Caco-2 (cell line): Measurements from ENCODE around the gene ORC6. TPM values are rescaled to one million over a fixed set of nuclear protein-coding genes. Genes with fewer than 3 reads are reported as not detected.

Experiments
- BruUV-seq: library from RNA; stranded (reverse); fragments of 400-500 nt; replicated peaks from 2 replicates; lab custom pipeline; 2021; lab: Mats Ljungman, UMichigan
- CTCF ChIA-PET: fragments of 300-600 bp; sonication (Branson Sonifier 250); formaldehyde crosslinking; loops from one replicate; lab custom pipeline; 2022; ENCODE audit warnings: antibody characterized with exemption; lab: Charles Lee
- POLR2A ChIA-PET: fragments of 300-600 bp; sonication (Branson Sonifier 250); formaldehyde crosslinking; loops from one replicate; lab custom pipeline; 2022; ENCODE audit warnings: antibody characterized with exemption; lab: Charles Lee
- DNase-seq, 2 experiments: peaks; one replicate each; pipeline versions ENCODE4 v3.0.0 to v3.0.0-alpha.2; 2020 to 2022
- H3K27me3 ChIP-seq: replicated peaks from 2 replicates; pipeline ENCODE4 v1.6.0; 2011; ENCODE audit warnings: low read length; ENCODE audit not compliant: control insufficient read depth, insufficient read depth
- H3K36me3 ChIP-seq: 2 replicates; pipeline ENCODE4 v1.5.1; 2011; ENCODE audit warnings: low read length; ENCODE audit not compliant: control insufficient read depth, insufficient read depth
- H3K4me1 ChIP-seq: fragments of 250-450 bp; sonication (Bioruptor Pico); 2 replicates; pipeline ENCODE4 v1.5.1; 2020; ENCODE audit warnings: mild to moderate bottlenecking
- H3K4me3 ChIP-seq: 2 replicates; pipeline ENCODE4 v1.5.1; 2011; ENCODE audit warnings: low read depth, mild to moderate bottlenecking, control low read depth, low read length
- H3K9me3 ChIP-seq: fragments of 250-450 bp; sonication (Bioruptor Pico); 2 replicates; pipeline ENCODE4 v1.5.1; 2020; ENCODE audit warnings: mild to moderate bottlenecking, moderate library complexity
- H3K27ac Mint-ChIP-seq: one replicate; pipeline ENCODE4 v1.8.0; 2022; ENCODE audit warnings: mixed read lengths; ENCODE audit not compliant: unreplicated experiment
- H3K27me3 Mint-ChIP-seq: one replicate; pipeline ENCODE4 v1.8.0; 2022; ENCODE audit warnings: mixed read lengths; ENCODE audit not compliant: insufficient read depth, unreplicated experiment
- H3K36me3 Mint-ChIP-seq: one replicate; pipeline ENCODE4 v1.8.0; 2022; ENCODE audit warnings: mild to moderate bottlenecking, mixed read lengths; ENCODE audit not compliant: insufficient read depth, unreplicated experiment
- H3K4me1 Mint-ChIP-seq: one replicate; pipeline ENCODE4 v1.8.0; 2022; ENCODE audit warnings: low read depth, mixed read lengths; ENCODE audit not compliant: unreplicated experiment
- H3K4me3 Mint-ChIP-seq: one replicate; pipeline ENCODE4 v1.8.0; 2022; ENCODE audit warnings: mild to moderate bottlenecking, moderate library complexity, mixed read lengths; ENCODE audit not compliant: unreplicated experiment
- H3K9me3 Mint-ChIP-seq: one replicate; pipeline ENCODE4 v1.8.0; 2022; ENCODE audit warnings: mixed read lengths; ENCODE audit not compliant: unreplicated experiment
- CTCF ChIP-seq, 2 experiments: fragments of 200-600 bp in 1 of 2; IDR thresholded peaks; 1 replicate in 1 of 2; 2 replicates in 1 of 2; pipeline versions ENCODE4 v1.5.1 to v1.8.0; 2011 to 2022; ENCODE audit warnings: antibody characterized with exemption in 1 of 2, control low read depth in 1 of 2, inconsistent platforms in 1 of 2, low read depth in 1 of 2, low read length in 1 of 2, mild to moderate bottlenecking in 1 of 2, moderate library complexity in 1 of 2; ENCODE audit not compliant: insufficient read depth in 1 of 2, severe bottlenecking in 1 of 2, unreplicated experiment in 1 of 2
- intact Hi-C: fragments of 100-400 bp; cut with micrococcal nuclease; formaldehyde crosslinking; loops from one replicate; pipeline ENCODE4 v1.10.0; 2022; ENCODE audit not compliant: unreplicated experiment
- total RNA-seq: library from RNA; stranded (reverse); gene quantifications from 2 replicates; pipeline ENCODE4 v1.2.3, GENCODE V29; 2022

The ORC6 gene
- total RNA-seq, 1 experiment from 2014 or later, result 56.3 TPM

- H3K36me3 ChIP-seq, result no peaks in the 10 kb centered on the region
- no peak overlapping the region for H3K4me3 ChIP-seq
- POLR2A ChIA-PET, result no interaction called here
- H3K4me3 Mint-ChIP-seq, result no peak overlapping the region
- CTCF ChIA-PET, result no interaction called here
- DNase-seq, result no peak
- peaks cover 14% of the 10 kb centered on the region for H3K4me1 Mint-ChIP-seq
- no peaks in the 10 kb centered on the region for H3K9me3 ChIP-seq
- BruUV-seq, result no TSS peak
- H3K27ac Mint-ChIP-seq, result no peak overlapping the region
- peaks cover 13% of the 10 kb centered on the region for H3K4me1 ChIP-seq
- intact Hi-C loops, result no loop called here
- H3K36me3 Mint-ChIP-seq, result no peaks in the 10 kb centered on the region
- H3K27me3 ChIP-seq, result no peaks in the 10 kb centered on the region
- no peak for TF ChIP-seq CTCF (IDR thresholded peaks at IDR 0.05; ENCODE audit: insufficient read depth in 1 of 2, low read depth in 1 of 2, low read length in 1 of 2, severe bottlenecking in 1 of 2, unreplicated experiment in 1 of 2)
- no peaks in the 10 kb centered on the region for H3K27me3 Mint-ChIP-seq
- H3K9me3 Mint-ChIP-seq, result no peaks in the 10 kb centered on the region
These were observed 50.5 kb downstream of the ORC6 start for GRCh38 chr16:46739934-46740333.

- Mint-ChIP-seq H3K4me3 (peak overlapping the region; percentile 44), H3K4me1 (peaks cover 26% of the 10 kb centered on the region), H3K27ac (peak overlapping the region; percentile 42), H3K27me3 (no peaks in the 10 kb centered on the region), H3K9me3 (no peaks in the 10 kb centered on the region), H3K36me3 (no peaks in the 10 kb centered on the region)
- no TSS peak for BruUV-seq
- Histone ChIP-seq H3K27me3 (no peaks in the 10 kb centered on the region), H3K4me3 (no peak overlapping the region), H3K4me1 (peaks cover 30% of the 10 kb centered on the region), H3K36me3 (no peaks in the 10 kb centered on the region), H3K9me3 (no peaks in the 10 kb centered on the region)
- CTCF ChIA-PET, result no interaction called here
- intact Hi-C loops, result no loop called here
- TF ChIP-seq CTCF (IDR thresholded peaks at IDR 0.05; ENCODE audit: insufficient read depth in 1 of 2, low read depth in 1 of 2, low read length in 1 of 2, severe bottlenecking in 1 of 2, unreplicated experiment in 1 of 2), result no peak
- POLR2A ChIA-PET, result interaction anchor here (0.7 kb wide), 1 partner anchor 77 kb away, joined by 3 read pairs; no protein-coding TSS in a partner anchor
- DNase-seq, result peak; percentile 52 to 66
These were observed 53.8 kb downstream of the ORC6 start for GRCh38 chr16:46743232-46743719.

DNA sequence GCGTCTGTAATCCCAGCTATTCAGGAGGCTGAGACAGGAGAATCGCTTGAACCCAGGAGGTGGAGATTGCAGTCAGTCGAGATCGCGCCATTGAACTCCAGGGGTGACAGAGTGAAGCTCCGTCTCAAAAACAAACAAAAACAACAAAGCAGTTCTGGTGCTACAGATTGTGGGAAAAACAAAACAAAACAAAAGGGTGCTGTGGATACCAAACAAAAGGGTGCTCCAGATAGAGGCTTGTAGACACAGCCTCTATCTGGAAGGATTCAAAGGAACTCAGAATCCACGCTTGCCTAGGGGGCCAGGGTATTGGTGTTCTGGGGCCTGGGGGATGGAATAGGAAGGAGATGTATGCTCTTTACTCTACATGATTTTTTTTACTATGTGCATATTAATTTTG lies 56.2 kb downstream of the ORC6 start:
- Histone ChIP-seq H3K4me1 (peaks cover 42% of the 10 kb centered on the region), H3K36me3 (no peaks in the 10 kb centered on the region), H3K4me3 (no peak overlapping the region), H3K27me3 (no peaks in the 10 kb centered on the region), H3K9me3 (no peaks in the 10 kb centered on the region)
- Mint-ChIP-seq H3K4me1 (peaks cover 32% of the 10 kb centered on the region), H3K27me3 (no peaks in the 10 kb centered on the region), H3K9me3 (no peaks in the 10 kb centered on the region), H3K27ac (no peak overlapping the region), H3K36me3 (no peaks in the 10 kb centered on the region), H3K4me3 (no peak overlapping the region)
- no peak for TF ChIP-seq CTCF (IDR thresholded peaks at IDR 0.05; ENCODE audit: insufficient read depth in 1 of 2, low read depth in 1 of 2, low read length in 1 of 2, severe bottlenecking in 1 of 2, unreplicated experiment in 1 of 2)
- ChIA-PET POLR2A (no interaction called here), CTCF (no interaction called here)
- intact Hi-C loops, result loop anchor here (5.0 kb wide), 1 partner anchor 57 kb away; no protein-coding TSS in a partner anchor
- no TSS peak for BruUV-seq
- DNase-seq, result no peak
